GM23248 (cell line): ENCODE results near the gene CHN1.

Experiments used
- EZH2 ChIP-seq: fragments of 200-600 bp; sonication (generic); IDR thresholded peaks from 2 replicates; pipeline ENCODE4 v1.6.1; 2018; ENCODE audit warnings: antibody characterized with exemption, mild to moderate bottlenecking; ENCODE audit not compliant: insufficient read depth, poor library complexity, severe bottlenecking
- EZH2phosphoT487 ChIP-seq: fragments of 200-600 bp; sonication (generic); IDR thresholded peaks from 2 replicates; pipeline ENCODE4 v1.6.1; 2018; ENCODE audit warnings: antibody characterized with exemption, moderate library complexity, mild to moderate bottlenecking, low read depth; ENCODE audit not compliant: insufficient read depth

GRCh38 chr2:174802459-174802858, 202.7 kb downstream of the CHN1 start:
- TF ChIP-seq EZH2phosphoT487 = no peak
- TF ChIP-seq EZH2 = no peak
